ENCODE results near the gene CEACAM21.
"Not testable (repeated sequence)": the region's sequence is repeated elsewhere in the genome, so short reads cannot be mapped to it uniquely, and the experiment has no call there.

Gene CEACAM21

DNA sequence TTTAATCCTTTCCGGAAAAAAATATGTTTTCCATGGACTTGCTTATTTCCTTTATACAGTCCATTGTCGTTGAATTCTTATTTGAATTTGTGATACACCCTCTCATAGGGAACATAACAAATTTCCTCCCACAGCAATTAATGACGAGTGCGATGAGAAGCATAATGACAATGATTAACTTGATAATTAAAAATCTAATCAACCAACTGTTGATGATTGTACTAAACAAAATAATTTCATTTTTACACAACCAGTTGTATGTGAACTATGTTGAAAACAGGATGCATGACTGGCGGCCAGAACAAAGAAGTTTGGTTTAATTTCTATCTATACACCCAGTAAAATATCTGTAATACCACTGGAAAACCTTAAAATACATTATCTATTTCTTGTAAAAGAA lies 26.1 kb upstream of the CEACAM21 start:
- DNase-seq (ENCODE audit: low spot score): no peak

DNA sequence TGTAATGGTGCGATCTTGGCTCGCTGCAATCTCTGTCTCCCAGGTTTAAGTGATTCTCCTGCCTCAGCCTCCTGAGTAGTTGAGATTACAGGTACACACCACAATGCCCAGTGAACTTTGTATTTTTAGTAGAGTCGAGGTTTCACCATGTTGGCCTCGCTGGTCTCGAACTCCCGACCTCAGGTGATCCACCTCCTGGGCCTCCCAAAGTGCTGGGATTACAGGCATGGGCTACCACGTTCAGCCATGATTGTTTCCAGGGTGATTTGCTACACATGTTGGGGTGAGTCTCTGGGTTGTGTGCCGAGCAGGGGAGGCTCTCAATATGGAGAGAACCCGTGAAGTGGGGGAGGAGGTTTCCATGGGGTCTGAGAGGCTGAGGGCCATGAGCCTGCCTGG lies 24.8 kb upstream of the CEACAM21 start:
- no peak for DNase-seq (ENCODE audit: low spot score)

- DNase-seq (ENCODE audit: low spot score): no peak
Observed at GRCh38 chr19:41551711-41552110, 24.3 kb upstream of the CEACAM21 start.

DNA sequence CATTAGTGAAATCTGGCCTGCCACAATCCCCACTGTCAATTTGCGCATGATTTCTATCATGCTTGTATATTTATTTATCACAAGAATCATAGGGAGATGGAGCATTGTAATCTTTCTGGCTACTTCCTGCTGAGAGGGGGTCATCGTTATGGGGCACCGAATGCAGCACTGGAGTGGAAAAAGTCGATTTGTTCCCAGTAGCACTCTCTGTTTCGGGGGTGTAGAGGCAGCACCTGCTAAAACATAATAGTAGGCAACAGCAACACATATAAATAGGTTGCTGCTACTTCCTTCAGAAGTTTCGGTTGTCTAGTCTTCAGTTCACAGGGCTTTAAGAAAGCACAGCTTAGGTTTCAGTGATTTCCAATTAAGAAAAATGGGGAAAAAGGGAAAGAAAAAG lies 23.4 kb upstream of the CEACAM21 start:
- DNase-seq (ENCODE audit: low spot score): no peak

DNA sequence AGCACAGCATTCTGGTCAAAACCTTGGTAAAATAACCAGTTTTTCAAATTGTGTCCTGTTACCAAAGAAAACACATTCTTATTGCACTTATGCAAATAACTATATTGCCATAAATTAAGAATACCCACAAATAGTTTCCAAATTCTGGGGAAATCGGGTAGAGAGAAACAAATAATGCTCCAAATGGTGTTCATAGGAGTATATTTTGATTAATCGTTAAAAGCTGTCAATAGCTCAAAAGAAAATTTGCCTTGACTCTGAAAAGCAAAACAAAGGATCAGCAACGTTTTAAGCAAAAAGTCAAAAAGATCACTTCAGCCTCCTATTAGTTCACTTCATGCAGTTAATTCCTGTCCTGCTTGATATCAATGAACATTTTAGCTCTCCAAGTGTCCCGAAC lies 22.2 kb upstream of the CEACAM21 start:
- no peak for DNase-seq (ENCODE audit: low spot score)

- no peak for DNase-seq (ENCODE audit: low spot score)
Observed at GRCh38 chr19:41554907-41555306, 21.1 kb upstream of the CEACAM21 start.

DNA sequence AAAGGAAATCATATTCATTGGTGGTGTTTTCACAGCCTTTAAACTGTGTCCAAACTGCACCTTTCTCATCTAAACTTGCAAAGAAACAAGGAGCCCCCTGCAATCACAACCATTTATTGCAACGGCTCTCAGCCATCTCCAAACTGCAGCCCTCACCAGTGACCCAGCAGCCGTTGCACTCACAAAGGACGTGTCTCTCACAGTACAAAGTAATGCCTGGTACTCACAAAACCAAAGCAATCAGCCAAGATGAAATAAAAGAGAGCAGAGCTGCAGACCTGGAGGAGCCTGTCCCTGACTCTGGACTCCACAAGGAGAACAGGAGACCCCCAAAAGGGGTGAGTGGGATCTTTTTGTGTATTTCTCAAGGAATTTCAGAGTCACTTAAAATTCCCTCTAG lies 20.2 kb upstream of the CEACAM21 start:
- DNase-seq (ENCODE audit: low spot score): no peak

DNA sequence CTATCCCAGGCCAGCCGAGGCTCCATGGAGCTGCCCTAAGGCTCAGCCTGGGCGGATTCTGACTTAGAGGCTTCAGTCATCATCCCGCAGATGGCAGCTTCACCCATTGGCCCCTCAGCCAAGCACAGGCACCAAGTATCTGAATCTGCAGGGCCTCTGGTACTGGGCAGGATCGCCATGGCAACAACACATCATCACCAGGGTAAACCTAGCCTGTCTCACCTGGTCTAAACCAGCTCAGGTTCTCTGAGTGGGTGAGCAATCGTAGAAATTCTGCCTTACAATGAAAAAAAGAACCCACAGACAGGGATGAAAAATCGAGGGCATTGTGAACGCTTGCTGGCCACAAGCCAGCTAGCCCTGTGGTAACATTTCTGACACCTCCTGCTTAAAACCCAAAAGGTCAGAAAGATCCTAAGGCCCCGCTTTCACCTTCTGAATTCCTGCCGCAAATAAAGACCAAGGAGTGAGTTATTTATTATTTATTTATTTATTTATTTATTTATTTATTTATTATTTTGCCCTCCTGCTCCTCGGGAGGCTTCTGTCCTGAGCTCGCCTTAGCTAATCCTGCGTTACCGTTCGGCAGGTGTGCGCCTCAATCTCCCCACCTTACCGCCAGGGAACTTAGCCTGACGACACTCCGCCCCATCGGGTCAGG lies 12.0 kb upstream of the CEACAM21 start:
- DNase-seq (ENCODE audit: low spot score): no peak

DNA sequence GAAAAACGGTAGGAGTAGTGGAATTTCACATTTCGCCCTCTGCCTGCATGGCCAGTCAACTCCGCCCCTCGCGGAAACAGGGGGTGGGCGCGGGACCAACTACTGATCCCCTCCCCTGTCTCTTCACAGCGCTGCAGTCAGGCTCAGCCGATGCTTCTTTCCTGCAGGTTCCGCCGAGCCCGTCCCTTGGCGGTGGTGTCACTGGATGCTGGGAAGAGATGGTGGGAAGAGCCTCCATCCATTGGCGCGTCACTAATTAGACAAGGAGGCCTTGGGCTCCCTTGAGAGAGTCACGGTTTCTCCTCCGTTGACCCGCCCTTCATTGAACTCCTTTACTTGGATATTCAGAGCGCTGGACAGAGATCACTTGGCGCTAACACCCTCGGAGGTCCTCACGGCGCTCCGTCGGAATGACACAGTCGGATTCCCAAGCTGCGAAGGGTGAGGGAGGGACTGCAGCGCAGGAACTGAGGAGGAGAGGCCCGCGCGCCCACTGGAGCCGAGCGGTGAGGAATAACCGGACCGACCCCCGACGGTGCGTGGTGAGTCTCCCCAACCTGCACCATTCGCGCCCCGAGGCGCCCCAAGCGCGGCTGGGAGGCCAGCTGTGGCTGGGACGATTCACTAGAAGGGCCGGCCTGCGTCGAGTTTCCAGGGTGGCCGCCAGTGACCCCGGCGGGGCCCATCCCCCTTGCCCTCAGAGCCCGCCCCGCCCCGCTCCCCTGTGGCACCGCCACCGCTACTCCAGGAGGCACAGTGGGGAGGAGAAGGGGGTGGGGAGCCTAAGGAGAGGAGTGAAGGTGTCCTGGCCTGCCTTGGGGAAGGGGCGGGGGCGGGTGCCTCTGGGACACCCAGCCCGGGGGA lies 11.2 kb upstream of the CEACAM21 start:
- no peak for DNase-seq (ENCODE audit: low spot score)

DNA sequence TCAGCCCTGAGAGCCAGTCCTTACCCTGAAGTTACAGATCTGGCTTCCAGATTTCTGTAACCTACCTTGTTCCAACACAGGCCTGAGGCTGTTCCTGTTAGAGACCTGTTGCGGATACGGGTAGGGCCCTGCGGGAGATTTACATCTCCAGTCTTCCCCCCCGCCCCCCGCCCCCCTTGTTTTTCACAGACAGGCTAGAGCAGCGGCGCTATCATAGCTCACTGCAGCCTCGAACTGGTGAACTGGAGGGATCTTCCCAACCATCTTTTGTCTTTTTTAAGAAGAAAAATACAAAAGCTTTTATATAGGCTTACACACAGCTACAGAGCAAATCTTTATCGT lies 10.6 kb upstream of the CEACAM21 start:
- no peak for DNase-seq (ENCODE audit: low spot score)

GRCh38 chr19:41566001-41566400 lies 10.0 kb upstream of the CEACAM21 start:
- DNase-seq (ENCODE audit: low spot score): no peak

GRCh38 chr19:41569481-41570150 lies 6.3 kb upstream of the CEACAM21 start:
- no peak for DNase-seq (ENCODE audit: low spot score)

DNA sequence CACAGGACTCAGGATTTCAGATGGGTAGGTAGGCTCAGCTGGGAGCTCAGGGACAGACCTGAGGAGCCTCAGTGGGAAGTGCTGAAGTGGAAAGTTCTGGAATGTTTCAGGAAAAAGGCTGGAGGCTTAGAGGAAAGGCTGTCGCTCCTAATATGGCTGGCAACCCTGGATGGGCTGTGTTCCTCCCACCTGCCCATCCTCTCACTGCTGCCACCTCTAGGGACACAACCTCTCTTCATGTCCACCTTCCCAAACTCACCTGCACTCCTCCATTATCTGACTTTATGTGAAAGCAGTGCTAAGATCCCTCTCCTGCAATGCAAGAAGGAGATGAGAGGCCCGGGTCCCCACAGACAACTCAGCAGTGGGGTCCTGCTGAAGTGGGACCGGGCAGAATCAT lies 5.8 kb upstream of the CEACAM21 start:
- no peak for DNase-seq (ENCODE audit: low spot score)

DNA sequence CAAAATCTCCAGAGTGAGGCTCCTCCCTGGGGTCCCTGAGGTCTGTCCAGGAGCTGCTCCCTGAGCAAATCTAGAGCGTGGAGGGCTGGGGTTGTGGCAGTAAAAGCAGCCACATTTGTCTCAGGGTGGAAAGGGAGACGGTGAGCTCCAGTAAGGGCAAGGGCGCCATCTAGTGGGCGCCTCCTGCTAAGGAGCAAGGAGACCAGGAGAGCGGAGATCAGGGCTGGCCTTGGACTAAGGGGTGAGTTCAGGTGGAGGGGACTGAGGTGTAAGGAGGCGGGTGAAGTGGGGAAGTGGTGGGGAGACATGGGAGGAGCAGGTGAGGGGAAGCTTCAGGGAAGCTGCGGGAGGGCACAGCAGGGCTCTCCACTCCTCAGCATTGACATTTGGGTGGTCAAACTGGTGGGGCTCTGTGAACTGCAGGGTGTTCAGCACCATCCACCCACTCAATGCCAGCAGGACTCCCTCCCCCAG lies 5.3 kb upstream of the CEACAM21 start:
- peak; percentile 87 for DNase-seq (ENCODE audit: low spot score)

- no peak for DNase-seq (ENCODE audit: low spot score)
Observed at GRCh38 chr19:41577144-41577830, 1.3 kb downstream of the CEACAM21 start.

DNA sequence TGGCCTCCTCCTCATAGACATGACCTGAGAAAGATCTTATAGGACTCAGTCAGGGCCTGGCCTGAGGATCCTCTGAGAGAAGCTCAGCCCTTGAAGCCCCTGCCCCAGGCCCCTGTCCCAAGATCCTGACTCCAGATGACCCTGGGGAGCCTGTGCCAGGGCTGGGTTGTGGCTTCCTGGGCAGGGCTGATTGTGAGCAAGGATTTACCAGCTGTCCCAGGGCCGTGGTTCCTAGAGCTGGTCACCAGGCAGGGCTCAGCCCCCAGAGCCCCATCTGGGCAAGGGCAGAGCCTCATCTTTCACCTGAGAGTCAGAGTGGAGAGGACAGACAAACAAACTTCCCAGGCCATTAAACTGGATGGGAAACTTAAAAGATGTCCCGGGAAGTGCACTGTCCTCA lies 1.9 kb downstream of the CEACAM21 start:
- no peak for DNase-seq (ENCODE audit: low spot score)

GRCh38 chr19:41578886-41579285 lies 2.9 kb downstream of the CEACAM21 start:
- no peak for DNase-seq (ENCODE audit: low spot score)

GRCh38 chr19:41581068-41581467 lies 5.1 kb downstream of the CEACAM21 start:
- not testable (repeated sequence) for DNase-seq (ENCODE audit: low spot score)

GRCh38 chr19:41582577-41583182 lies 6.7 kb downstream of the CEACAM21 start:
- not testable (repeated sequence) for DNase-seq (ENCODE audit: low spot score)

DNA sequence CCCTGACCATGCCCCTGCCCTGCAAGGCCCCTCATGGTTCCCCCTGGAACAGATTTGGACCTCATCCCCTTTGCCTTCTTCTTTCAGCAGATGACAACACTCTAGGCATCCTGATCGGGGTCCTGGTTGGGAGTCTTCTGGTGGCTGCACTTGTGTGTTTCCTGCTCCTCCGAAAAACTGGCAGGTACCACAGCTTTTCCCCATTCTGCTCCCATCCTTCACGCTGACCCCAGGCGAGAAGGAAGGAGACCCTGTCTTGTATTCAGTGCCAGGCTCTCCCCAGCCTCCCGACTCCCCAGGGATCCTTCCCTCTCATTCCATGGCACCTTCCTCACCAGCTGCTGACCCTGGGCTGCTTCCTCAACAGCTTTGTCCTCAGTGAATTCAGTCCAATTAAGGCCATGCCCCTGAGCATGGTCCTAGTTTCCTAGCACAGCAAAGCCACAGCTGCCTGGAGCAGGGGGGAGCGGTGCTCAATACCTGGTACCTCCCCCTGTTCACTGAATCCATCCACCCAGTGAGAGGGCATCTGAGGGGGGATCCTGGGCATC lies 8.4 kb downstream of the CEACAM21 start:
- DNase-seq (ENCODE audit: low spot score): no peak

GRCh38 chr19:41584931-41585330 lies 9.0 kb downstream of the CEACAM21 start:
- no peak for DNase-seq (ENCODE audit: low spot score)

GRCh38 chr19:41586064-41586463 lies 10.1 kb downstream of the CEACAM21 start:
- no peak for DNase-seq (ENCODE audit: low spot score)
